Panc1 (cell line): ENCODE data around the gene AAMDC.
"Not testable (repeated sequence)": the region's sequence is repeated elsewhere in the genome, so short reads cannot be mapped to it uniquely, and the experiment has no call there.

Experiments
- POLR2AphosphoS5 ChIP-seq: IDR thresholded peaks from 2 replicates; pipeline ENCODE4 v1.6.1; 2012; ENCODE audit warnings: mild to moderate bottlenecking, low read depth, low read length, moderate library complexity
- SIN3A ChIP-seq: IDR thresholded peaks from 2 replicates; pipeline ENCODE4 v1.6.1; 2012; ENCODE audit warnings: low read depth, mild to moderate bottlenecking, low read length, moderate library complexity, borderline replicate concordance; ENCODE audit not compliant: insufficient read depth
- TCF7L2 ChIP-seq: IDR thresholded peaks from 2 replicates; pipeline ENCODE4 v1.6.1; 2011; ENCODE audit warnings: mild to moderate bottlenecking, low read depth, low read length, inconsistent platforms
- TF ChIP-seq, protein P1 (sequence below): fragments of 450-650 bp; IDR thresholded peaks from 2 replicates; pipeline ENCODE4 v1.5.1; 2017; ENCODE audit warnings: mild to moderate bottlenecking
- TF ChIP-seq, protein P2 (sequence below), 2 experiments: IDR thresholded peaks; 2 replicates each; pipeline ENCODE4 v1.6.1; 2011 to 2012; ENCODE audit warnings: low read depth in 2 of 2, control low read depth in 1 of 2, low read length in 1 of 2, mild to moderate bottlenecking in 1 of 2, moderate library complexity in 1 of 2; ENCODE audit not compliant: insufficient read depth in 1 of 2

DNA sequence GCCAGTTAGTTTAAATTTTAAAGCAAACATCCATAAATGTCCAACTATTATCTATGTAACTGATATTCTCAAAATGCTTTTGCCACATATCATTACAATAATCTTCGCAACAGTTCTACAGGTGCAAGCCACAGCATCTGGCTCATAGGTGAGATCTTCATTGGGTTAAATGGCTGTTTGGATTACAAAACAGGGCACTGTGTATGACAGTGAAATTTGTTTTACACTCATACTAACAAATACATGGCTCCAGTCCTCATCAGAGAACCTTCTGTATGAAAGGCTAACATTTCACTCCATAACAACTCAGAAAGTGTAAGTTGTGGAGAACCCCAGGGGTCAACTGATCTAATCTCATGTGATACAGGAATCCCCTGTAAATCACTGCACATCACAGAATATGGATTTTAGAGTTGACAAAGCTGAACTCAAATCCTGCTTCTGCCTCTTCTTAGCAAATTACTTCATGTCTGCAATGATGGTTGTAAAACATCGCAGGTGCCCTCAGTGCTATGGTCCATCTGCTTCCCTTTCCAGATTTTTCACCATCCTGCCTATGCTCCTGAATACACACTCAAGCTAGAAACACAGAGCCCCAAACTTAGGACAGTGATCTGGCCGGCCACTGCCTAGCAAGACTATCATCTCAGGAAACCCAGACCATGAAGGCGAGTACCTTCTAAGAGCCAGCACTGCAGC is 92.8 kb downstream of the AAMDC start:
- TF ChIP-seq, protein P1, sequence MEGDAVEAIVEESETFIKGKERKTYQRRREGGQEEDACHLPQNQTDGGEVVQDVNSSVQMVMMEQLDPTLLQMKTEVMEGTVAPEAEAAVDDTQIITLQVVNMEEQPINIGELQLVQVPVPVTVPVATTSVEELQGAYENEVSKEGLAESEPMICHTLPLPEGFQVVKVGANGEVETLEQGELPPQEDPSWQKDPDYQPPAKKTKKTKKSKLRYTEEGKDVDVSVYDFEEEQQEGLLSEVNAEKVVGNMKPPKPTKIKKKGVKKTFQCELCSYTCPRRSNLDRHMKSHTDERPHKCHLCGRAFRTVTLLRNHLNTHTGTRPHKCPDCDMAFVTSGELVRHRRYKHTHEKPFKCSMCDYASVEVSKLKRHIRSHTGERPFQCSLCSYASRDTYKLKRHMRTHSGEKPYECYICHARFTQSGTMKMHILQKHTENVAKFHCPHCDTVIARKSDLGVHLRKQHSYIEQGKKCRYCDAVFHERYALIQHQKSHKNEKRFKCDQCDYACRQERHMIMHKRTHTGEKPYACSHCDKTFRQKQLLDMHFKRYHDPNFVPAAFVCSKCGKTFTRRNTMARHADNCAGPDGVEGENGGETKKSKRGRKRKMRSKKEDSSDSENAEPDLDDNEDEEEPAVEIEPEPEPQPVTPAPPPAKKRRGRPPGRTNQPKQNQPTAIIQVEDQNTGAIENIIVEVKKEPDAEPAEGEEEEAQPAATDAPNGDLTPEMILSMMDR = not testable (repeated sequence)
- TF ChIP-seq, protein P2, sequence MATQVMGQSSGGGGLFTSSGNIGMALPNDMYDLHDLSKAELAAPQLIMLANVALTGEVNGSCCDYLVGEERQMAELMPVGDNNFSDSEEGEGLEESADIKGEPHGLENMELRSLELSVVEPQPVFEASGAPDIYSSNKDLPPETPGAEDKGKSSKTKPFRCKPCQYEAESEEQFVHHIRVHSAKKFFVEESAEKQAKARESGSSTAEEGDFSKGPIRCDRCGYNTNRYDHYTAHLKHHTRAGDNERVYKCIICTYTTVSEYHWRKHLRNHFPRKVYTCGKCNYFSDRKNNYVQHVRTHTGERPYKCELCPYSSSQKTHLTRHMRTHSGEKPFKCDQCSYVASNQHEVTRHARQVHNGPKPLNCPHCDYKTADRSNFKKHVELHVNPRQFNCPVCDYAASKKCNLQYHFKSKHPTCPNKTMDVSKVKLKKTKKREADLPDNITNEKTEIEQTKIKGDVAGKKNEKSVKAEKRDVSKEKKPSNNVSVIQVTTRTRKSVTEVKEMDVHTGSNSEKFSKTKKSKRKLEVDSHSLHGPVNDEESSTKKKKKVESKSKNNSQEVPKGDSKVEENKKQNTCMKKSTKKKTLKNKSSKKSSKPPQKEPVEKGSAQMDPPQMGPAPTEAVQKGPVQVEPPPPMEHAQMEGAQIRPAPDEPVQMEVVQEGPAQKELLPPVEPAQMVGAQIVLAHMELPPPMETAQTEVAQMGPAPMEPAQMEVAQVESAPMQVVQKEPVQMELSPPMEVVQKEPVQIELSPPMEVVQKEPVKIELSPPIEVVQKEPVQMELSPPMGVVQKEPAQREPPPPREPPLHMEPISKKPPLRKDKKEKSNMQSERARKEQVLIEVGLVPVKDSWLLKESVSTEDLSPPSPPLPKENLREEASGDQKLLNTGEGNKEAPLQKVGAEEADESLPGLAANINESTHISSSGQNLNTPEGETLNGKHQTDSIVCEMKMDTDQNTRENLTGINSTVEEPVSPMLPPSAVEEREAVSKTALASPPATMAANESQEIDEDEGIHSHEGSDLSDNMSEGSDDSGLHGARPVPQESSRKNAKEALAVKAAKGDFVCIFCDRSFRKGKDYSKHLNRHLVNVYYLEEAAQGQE (IDR thresholded peaks at IDR 0.05; ENCODE audit: insufficient read depth in 1 of 2, low read depth in 2 of 2, low read length in 1 of 2) = not testable (repeated sequence)
- not testable (repeated sequence) for TF ChIP-seq POLR2AphosphoS5, TCF7L2, SIN3A
